Measurements from ENCODE around the gene ELF3.

GRCh38 chr1:201985355-201985754, 25.0 kb upstream of the ELF3 start:
- TF ChIP-seq POLR2AphosphoS5 (IDR thresholded peaks at IDR 0.05; ENCODE audit: borderline replicate concordance, low read depth, low read length) (no peak), EZH2 (IDR thresholded peaks at IDR 0.05) (no peak)

Measured in SK-N-MC (cell line).